HG03135 (cell line): ENCODE measurements around the gene U2SURP.
"Not testable (repeated sequence)": the region's sequence is repeated elsewhere in the genome, so short reads cannot be mapped to it uniquely, and the experiment has no call there.

ENCODE experiments used
- ATAC-seq: cut with Tn5 transposase; IDR thresholded peaks from one replicate; pipeline ENCODE4 v1.9.1; 2021; ENCODE audit warnings: mild to moderate bottlenecking, moderate library complexity; ENCODE audit not compliant: unreplicated experiment

The U2SURP gene

GRCh38 chr3:143070977-143071551 lies 69.7 kb downstream of the U2SURP start:
- ATAC-seq = no peak

GRCh38 chr3:143071776-143072175 lies 70.4 kb downstream of the U2SURP start:
- no peak for ATAC-seq

- not testable (repeated sequence) for ATAC-seq
Measured at GRCh38 chr3:143072298-143073020, 71.1 kb downstream of the U2SURP start.

GRCh38 chr3:143073541-143073940 lies 72.2 kb downstream of the U2SURP start:
- not testable (repeated sequence) for ATAC-seq

GRCh38 chr3:143073983-143074382 lies 72.6 kb downstream of the U2SURP start:
- ATAC-seq = not testable (repeated sequence)

GRCh38 chr3:143078883-143079282 lies 77.5 kb downstream of the U2SURP start:
- ATAC-seq = no peak

GRCh38 chr3:143080196-143080595 lies 78.8 kb downstream of the U2SURP start:
- ATAC-seq = no peak

GRCh38 chr3:143081365-143081764 lies 80.0 kb downstream of the U2SURP start:
- no peak for ATAC-seq

GRCh38 chr3:143081844-143082778 lies 80.7 kb downstream of the U2SURP start:
- peak; percentile 80 for ATAC-seq

GRCh38 chr3:143083781-143084180 lies 82.4 kb downstream of the U2SURP start:
- ATAC-seq = no peak

GRCh38 chr3:143084856-143085731 lies 83.7 kb downstream of the U2SURP start:
- ATAC-seq = peak; percentile 61

GRCh38 chr3:143088835-143089234 lies 87.5 kb downstream of the U2SURP start:
- no peak for ATAC-seq

- no peak for ATAC-seq
Measured at GRCh38 chr3:143089965-143090364, 88.6 kb downstream of the U2SURP start.

- ATAC-seq = no peak
Measured at GRCh38 chr3:143090486-143090885, 89.1 kb downstream of the U2SURP start.

- no peak for ATAC-seq
Measured at GRCh38 chr3:143090976-143091837, 89.8 kb downstream of the U2SURP start.

- ATAC-seq = no peak
Measured at GRCh38 chr3:143092191-143092590, 90.8 kb downstream of the U2SURP start.

GRCh38 chr3:143095813-143096212 lies 94.4 kb downstream of the U2SURP start:
- ATAC-seq = no peak

- no peak for ATAC-seq
Measured at GRCh38 chr3:143098032-143098764, 96.8 kb downstream of the U2SURP start.

- ATAC-seq = no peak
Measured at GRCh38 chr3:143099210-143099609, 97.8 kb downstream of the U2SURP start.
